IMR-90 (cell line): ENCODE measurements around the gene DIRAS3. TPM values are rescaled to one million over a fixed set of nuclear protein-coding genes. Genes with fewer than 3 reads are reported as not detected.

Source experiments
- ATAC-seq: fragments of 200-7000 bp; cut with Tn5 transposase; 2 replicates; pipeline ENCODE4 v1.9.1; 2020; ENCODE audit warnings: low read depth, mild to moderate bottlenecking, moderate library complexity
- Bru-seq: library from RNA; stranded (reverse); fragments of 400-500 nt; gene quantifications from one replicate; lab custom pipeline; 2021; lab: Mats Ljungman, UMichigan
- BruChase-seq, 2 experiments: library from RNA; stranded (reverse); fragments of 400-500 nt; gene quantifications; one replicate each; lab custom pipeline; 2021; lab: Mats Ljungman, UMichigan
- BruUV-seq: library from RNA; stranded (reverse); fragments of 400-500 nt; replicated peaks from 2 replicates; lab custom pipeline; 2021; lab: Mats Ljungman, UMichigan
- CTCF ChIA-PET: fragments of 300-600 bp; formaldehyde crosslinking; extraction: SDS; loops from one replicate; lab custom pipeline; 2021; ENCODE audit warnings: antibody characterized with exemption; lab: Yijun Ruan, JAX
- POLR2A ChIA-PET: fragments of 300-600 bp; sonication (Branson Sonifier 250); formaldehyde crosslinking; loops from one replicate; lab custom pipeline; 2022; ENCODE audit warnings: antibody characterized with exemption; ENCODE audit not compliant: unreplicated experiment; lab: Charles Lee
- DNase-seq: peaks from one replicate; pipeline ENCODE4 v3.0.0; 2013
- H2AFZ ChIP-seq: replicated peaks from 2 replicates; pipeline ENCODE3; 2013; ENCODE audit warnings: low read length, mild to moderate bottlenecking; ENCODE audit not compliant: poor library complexity
- H2AK5ac ChIP-seq: 2 replicates; pipeline ENCODE4 v1.6.1; 2013; ENCODE audit warnings: low read depth, low read length, inconsistent platforms
- H2AK9ac ChIP-seq: replicated peaks from 2 replicates; pipeline ENCODE3; 2013; ENCODE audit warnings: mild to moderate bottlenecking, low read depth, low read length, moderate library complexity; ENCODE audit not compliant: poor library complexity
- H2BK120ac ChIP-seq: 2 replicates; pipeline ENCODE4 v1.6.1; 2013; ENCODE audit warnings: low read depth, low read length, inconsistent platforms
- H2BK15ac ChIP-seq: 3 replicates; pipeline ENCODE4 v1.6.1; 2013; ENCODE audit warnings: low read depth, low read length, inconsistent platforms
- H2BK20ac ChIP-seq: 2 replicates; pipeline ENCODE4 v1.6.1; 2013; ENCODE audit warnings: low read depth, mild to moderate bottlenecking, inconsistent platforms, low read length, moderate library complexity
- H2BK5ac ChIP-seq: 2 replicates; pipeline ENCODE4 v1.6.1; 2013; ENCODE audit warnings: mild to moderate bottlenecking, low read depth, low read length, inconsistent platforms; ENCODE audit not compliant: poor library complexity, severe bottlenecking
- H3K14ac ChIP-seq: replicated peaks from 2 replicates; pipeline ENCODE4 v1.6.1; 2013; ENCODE audit warnings: low read depth, low read length, inconsistent platforms
- H3K18ac ChIP-seq: 2 replicates; pipeline ENCODE4 v1.6.1; 2013; ENCODE audit warnings: low read depth, low read length, control low read depth
- H3K23ac ChIP-seq: 2 replicates; pipeline ENCODE4 v1.6.1; 2013; ENCODE audit warnings: low read depth, low read length, inconsistent platforms
- H3K27ac ChIP-seq: 2 replicates; pipeline ENCODE4 v1.5.1; 2013; ENCODE audit warnings: mild to moderate bottlenecking, control low read depth, low read length; ENCODE audit not compliant: insufficient read depth
- H3K27me3 ChIP-seq: 2 replicates; pipeline ENCODE4 v1.6.1; 2013; ENCODE audit warnings: low read length; ENCODE audit not compliant: control insufficient read depth, insufficient read depth
- H3K36me3 ChIP-seq: 2 replicates; pipeline ENCODE4 v1.6.1; 2013; ENCODE audit warnings: low read length, mixed read lengths; ENCODE audit not compliant: control insufficient read depth, insufficient read depth
- H3K4ac ChIP-seq: 2 replicates; pipeline ENCODE4 v1.6.1; 2013; ENCODE audit warnings: low read depth, low read length, inconsistent platforms
- H3K4me1 ChIP-seq: 2 replicates; pipeline ENCODE4 v1.6.1; 2013; ENCODE audit warnings: low read length, mixed read lengths; ENCODE audit not compliant: control insufficient read depth, insufficient read depth
- H3K4me2 ChIP-seq: 2 replicates; pipeline ENCODE4 v1.6.1; 2013; ENCODE audit warnings: low read depth, mild to moderate bottlenecking, control low read depth, low read length, moderate library complexity
- H3K4me3 ChIP-seq: 2 replicates; pipeline ENCODE4 v1.5.1; 2013; ENCODE audit warnings: low read depth, mild to moderate bottlenecking, control low read depth, low read length, moderate library complexity; ENCODE audit not compliant: insufficient read depth
- H3K56ac ChIP-seq: 2 replicates; pipeline ENCODE4 v1.6.1; 2013; ENCODE audit warnings: low read length, inconsistent platforms; ENCODE audit not compliant: insufficient read depth; ENCODE audit errors: extremely low read depth
- H3K79me1 ChIP-seq, 2 experiments: 2 replicates each; pipeline ENCODE4 v1.6.1; 2013; ENCODE audit warnings: low read length in 2 of 2, inconsistent platforms in 1 of 2, low read depth in 1 of 2
- H3K9ac ChIP-seq: 2 replicates; pipeline ENCODE4 v1.6.1; 2013; ENCODE audit warnings: low read depth, low read length, control low read depth
- H3K9me1 ChIP-seq: 2 replicates; pipeline ENCODE4 v1.6.1; 2013; ENCODE audit warnings: low read length, inconsistent platforms; ENCODE audit not compliant: insufficient read depth
- H3K9me3 ChIP-seq: 2 replicates; pipeline ENCODE4 v1.6.1; 2013; ENCODE audit warnings: low read length; ENCODE audit not compliant: control insufficient read depth, insufficient read depth
- H4K20me1 ChIP-seq: 2 replicates; pipeline ENCODE4 v1.6.1; 2013; ENCODE audit warnings: low read length, inconsistent platforms; ENCODE audit not compliant: insufficient read depth
- H4K5ac ChIP-seq: 2 replicates; pipeline ENCODE4 v1.6.1; 2013; ENCODE audit warnings: mild to moderate bottlenecking, low read depth, low read length, control low read depth
- H4K8ac ChIP-seq, 2 experiments: 2 replicates each; pipeline ENCODE4 v1.6.1; 2013; ENCODE audit warnings: low read depth in 2 of 2, low read length in 2 of 2, control low read depth in 1 of 2, inconsistent platforms in 1 of 2
- H4K91ac ChIP-seq: 2 replicates; pipeline ENCODE4 v1.6.1; 2013; ENCODE audit warnings: low read depth, low read length, inconsistent platforms; ENCODE audit not compliant: insufficient read depth
- CEBPB ChIP-seq: IDR thresholded peaks from 2 replicates; pipeline ENCODE4 v1.6.1; 2012; ENCODE audit warnings: low read depth, low read length, improper control_type of control experiment
- CHD1 ChIP-seq: IDR thresholded peaks from 2 replicates; pipeline ENCODE4 v1.6.1; 2012; ENCODE audit warnings: low read depth, low read length, improper control_type of control experiment
- MXI1 ChIP-seq: IDR thresholded peaks from 2 replicates; pipeline ENCODE4 v1.6.1; 2012; ENCODE audit warnings: low read depth, mild to moderate bottlenecking, low read length, moderate library complexity, borderline replicate concordance
- NFE2L2 ChIP-seq: fragments of 150-350 bp; IDR thresholded peaks from 2 replicates; pipeline ENCODE4 v1.6.1; 2016; ENCODE audit warnings: low read depth, mild to moderate bottlenecking, low read length
- POLR2A ChIP-seq: IDR thresholded peaks from 2 replicates; pipeline ENCODE4 v1.6.1; 2012; ENCODE audit warnings: mild to moderate bottlenecking, low read depth, low read length
- RAD21 ChIP-seq: IDR thresholded peaks from 2 replicates; pipeline ENCODE4 v1.6.1; 2012; ENCODE audit warnings: low read length, improper control_type of control experiment
- SMC3 ChIP-seq: fragments of 150-350 bp; IDR thresholded peaks from 2 replicates; pipeline ENCODE4 v1.6.1; 2016; ENCODE audit warnings: low read depth, mild to moderate bottlenecking, antibody characterized with exemption, low read length, moderate library complexity
- USF2 ChIP-seq: fragments of 150-350 bp; IDR thresholded peaks from 2 replicates; pipeline ENCODE4 v1.6.1; 2017; ENCODE audit warnings: mild to moderate bottlenecking, antibody characterized with exemption, low read length, low read depth
- WGBS, 2 experiments: methylation state at CpG; one replicate each; pipeline versions ENCODE4 v1.1.5 to v1.1.7; 2013; ENCODE audit warnings: missing lambda C conversion rate in 2 of 2; ENCODE audit not compliant: insufficient read length in 1 of 2; ENCODE audit errors: extremely low coverage in 2 of 2; 5-methylcytosine and 5-hydroxymethylcytosine counted together
- dilution Hi-C: fragments of 300-500 bp; cut with HindIII; formaldehyde crosslinking; loops from one replicate; pipeline ENCODE4 v1.14.3; 2018; ENCODE audit warnings: low sequenced_read_pairs; ENCODE audit not compliant: unreplicated experiment
- in situ Hi-C: fragments of 300-500 bp; cut with MboI; formaldehyde crosslinking; loops from 3 replicates; pipeline ENCODE4 v1.14.3; 2019; ENCODE audit warnings: low sequenced_read_pairs, inconsistent platforms, mixed read lengths
- intact Hi-C: fragments of 100-400 bp; cut with micrococcal nuclease; formaldehyde crosslinking; loops from 2 replicates; pipeline ENCODE4 v1.10.0; 2022
- long read RNA-seq: library from polyadenylated mRNA; unstranded; transcript quantifications from one replicate; pipeline ENCODE4 v2.0.0, GENCODE V29; 2021; ENCODE audit not compliant: unreplicated experiment
- polyA plus RNA-seq, 3 experiments: library from polyadenylated mRNA; depleted of rRNA; stranded (reverse); fragments of >200 nt; gene quantifications; 2 replicates each; pipeline ENCODE4 v1.2.3, GENCODE V29; 2012; ENCODE audit warnings: low replicate concordance in 1 of 3
- total RNA-seq: library from RNA; depleted of rRNA; stranded (reverse); fragments of >200 nt; gene quantifications from 2 replicates; pipeline ENCODE4 v1.2.3, GENCODE V29; 2012; rRNA removed

Gene DIRAS3
- total RNA-seq: 8.3 and 8.6 TPM in 2 replicates
- polyA plus RNA-seq (2012; rRNA removed): 14.5 and 14.6 TPM in 2 replicates
- 11.7 and 13.0 TPM in 2 replicates for polyA plus RNA-seq (2012; cell fraction: cytosol; rRNA removed)
- 5.9 and 6.8 TPM in 2 replicates for polyA plus RNA-seq (2012; cell fraction: nucleus; rRNA removed; ENCODE audit: low replicate concordance)
- percentile 35 among the genes with signal in this experiment for Bru-seq, nascent RNA
- BruChase-seq, experiment 1, labeled RNA remaining after a 6-hour chase: percentile 39 among the genes with signal in this experiment
- percentile 47 among the genes with signal in this experiment for BruChase-seq, experiment 2, labeled RNA remaining after a 2-hour chase
- long read RNA-seq, partial matches to known transcripts: 0 of 3 reads
- long read RNA-seq, other reads (novel, unspliced or antisense): 0 of 3 reads

- ATAC-seq: peak; percentile 60
- no peak within 1 kb of the TSS for H2BK20ac ChIP-seq
- H3K18ac ChIP-seq: no peak within 1 kb of the TSS; the same call in 1 of the 2 replicates
- no TSS peak for BruUV-seq
- peak within 1 kb of the TSS; percentile 40; the same call in 1 of the 2 replicates for H2BK120ac ChIP-seq
- no peak within 1 kb of the TSS for H3K4ac ChIP-seq
- peak; percentile 60 for DNase-seq
- dilution Hi-C loops: no loop called here
- no peak within 1 kb of the TSS for H2BK5ac ChIP-seq
- intact Hi-C loops: no loop called here
- H2AFZ ChIP-seq: peak within 1 kb of the TSS; percentile 85
- H2BK15ac ChIP-seq: no peak within 1 kb of the TSS
- peak within 1 kb of the TSS; percentile 28; the same call in 1 of the 2 replicates for H3K9ac ChIP-seq
- no peaks in the 10 kb centered on the region for H3K9me3 ChIP-seq
- peak within 1 kb of the TSS; percentile 26; the same call in 1 of the 2 replicates for H3K27ac ChIP-seq
- H3K4me2 ChIP-seq: peak within 1 kb of the TSS; percentile 87
- H3K79me1 ChIP-seq: no peaks in the 10 kb centered on the region
- H3K9me1 ChIP-seq: no peaks in the 10 kb centered on the region
- no peak within 1 kb of the TSS for H3K56ac ChIP-seq
- no peak within 1 kb of the TSS for H2AK5ac ChIP-seq
- peak within 1 kb of the TSS; percentile 61; the same call in 1 of the 2 replicates for H3K23ac ChIP-seq
- ChIA-PET POLR2A (no interaction called here), CTCF (interaction anchor here (0.5 to 0.9 kb wide), 2 partner anchors 196 to 552 kb away, joined by 3 read pairs; no protein-coding TSS in a partner anchor)
- no peak within 1 kb of the TSS for H4K8ac ChIP-seq
- no peaks in the 10 kb centered on the region for H4K20me1 ChIP-seq
- H4K91ac ChIP-seq: no peak within 1 kb of the TSS
- no peaks in the 10 kb centered on the region for H3K27me3 ChIP-seq
- no peak within 1 kb of the TSS; the same call in 1 of the 2 replicates for H4K5ac ChIP-seq
- no peak within 1 kb of the TSS for H3K14ac ChIP-seq
- H2AK9ac ChIP-seq: no peak within 1 kb of the TSS
- no peak for TF ChIP-seq CHD1
- TF ChIP-seq USF2: no peak
- TF ChIP-seq RAD21: no peak
- TF ChIP-seq NFE2L2: no peak
- no peak for TF ChIP-seq SMC3
- TF ChIP-seq MXI1: no peak
- TF ChIP-seq CEBPB: peak; percentile 96
- TF ChIP-seq POLR2A: no peak
- 52% methylated on average over 29 of the region's 45 CpGs; no CpG with 5 or more reads in 1 of the 2 experiments for WGBS, 2 experiments
- no peaks in the 10 kb centered on the region for H3K4me1 ChIP-seq
- in situ Hi-C loops: no loop called here
- no peaks in the 10 kb centered on the region for H3K36me3 ChIP-seq
- peak within 1 kb of the TSS; percentile 52 for H3K4me3 ChIP-seq
These were observed at the start of gene DIRAS3 for GRCh38 chr1:68049941-68050878. DIRAS3 (minus strand) TSS chr1:68050627; CDS start chr1:68047297, 3,330 bp downstream.
